Naive thymus-derived CD4-positive, alpha-beta T cell (primary cell): ENCODE results near the gene OSGIN1. TPM values are rescaled to one million over a fixed set of nuclear protein-coding genes. Genes with fewer than 3 reads are reported as not detected.

Experiments
- ATAC-seq: fragments of 150-1000 bp; cut with Tn5 transposase; 2 replicates; pipeline ENCODE4 v1.10.0; 2021; ENCODE audit warnings: mild to moderate bottlenecking, moderate library complexity
- CTCF ChIA-PET: fragments of 350-600 bp; sonication (Branson Sonifier 250); formaldehyde crosslinking; loops from one replicate; lab custom pipeline; 2021; ENCODE audit warnings: antibody characterized with exemption; lab: Charles Lee
- POLR2A ChIA-PET: fragments of 350-600 bp; sonication (Branson Sonifier 250); formaldehyde crosslinking; loops from one replicate; lab custom pipeline; 2021; ENCODE audit warnings: antibody characterized with exemption, inconsistent platforms; lab: Charles Lee
- DNase-seq, 9 donors: peaks; one replicate each; pipeline versions ENCODE4 v3.0.0 to v3.0.0-alpha.2; 2020 to 2022; ENCODE audit warnings: mixed read lengths in 1 of 9
- H3K27ac ChIP-seq: one replicate; pipeline ENCODE4 v1.7.0; 2013; ENCODE audit warnings: mild to moderate bottlenecking, low read depth, low read length, moderate library complexity
- H3K27me3 ChIP-seq, 2 donors: one replicate each; pipeline ENCODE4 v1.7.0; 2013; ENCODE audit warnings: low read length in 2 of 2, mild to moderate bottlenecking in 2 of 2, moderate library complexity in 2 of 2; ENCODE audit not compliant: control insufficient read depth in 2 of 2, insufficient read depth in 2 of 2
- H3K36me3 ChIP-seq, 3 experiments: 1 replicate in 2 of 3; 2 replicates in 1 of 3; pipeline ENCODE4 v1.7.0; 2013; ENCODE audit warnings: low read length in 3 of 3, mild to moderate bottlenecking in 3 of 3, moderate library complexity in 1 of 3; ENCODE audit not compliant: insufficient read depth in 3 of 3, control insufficient read depth in 2 of 3
- H3K4me1 ChIP-seq, 2 donors: one replicate each; pipeline ENCODE4 v1.7.0; 2013; ENCODE audit warnings: low read length in 2 of 2, mild to moderate bottlenecking in 2 of 2, moderate library complexity in 1 of 2; ENCODE audit not compliant: control insufficient read depth in 2 of 2, insufficient read depth in 2 of 2
- H3K4me3 ChIP-seq: 2 replicates; pipeline ENCODE4 v1.7.0; 2013; ENCODE audit warnings: mild to moderate bottlenecking, low read length
- H3K9me3 ChIP-seq, 3 experiments: 1 replicate in 2 of 3; 2 replicates in 1 of 3; pipeline ENCODE4 v1.7.0; 2013; ENCODE audit warnings: low read length in 3 of 3; ENCODE audit not compliant: control insufficient read depth in 2 of 3
- H3K27ac Mint-ChIP-seq, 9 donors: one replicate each; pipeline ENCODE4 v1.8.0; 2020 to 2022; ENCODE audit warnings: mixed read lengths in 9 of 9, mild to moderate bottlenecking in 8 of 9, moderate library complexity in 5 of 9, inconsistent platforms in 2 of 9
- H3K27me3 Mint-ChIP-seq, 5 donors: one replicate each; pipeline ENCODE4 v1.8.0; 2021 to 2022; ENCODE audit warnings: mixed read lengths in 5 of 5, mild to moderate bottlenecking in 1 of 5
- H3K36me3 Mint-ChIP-seq, 5 donors: one replicate each; pipeline ENCODE4 v1.8.0; 2020 to 2022; ENCODE audit warnings: mixed read lengths in 5 of 5, mild to moderate bottlenecking in 3 of 5, inconsistent platforms in 1 of 5
- H3K4me1 Mint-ChIP-seq, 7 donors: one replicate each; pipeline ENCODE4 v1.8.0; 2020 to 2022; ENCODE audit warnings: mixed read lengths in 7 of 7, mild to moderate bottlenecking in 3 of 7, inconsistent platforms in 1 of 7
- H3K4me3 Mint-ChIP-seq, 10 donors: one replicate each; pipeline ENCODE4 v1.8.0; 2020 to 2022; ENCODE audit warnings: mild to moderate bottlenecking in 10 of 10, mixed read lengths in 10 of 10, moderate library complexity in 6 of 10, inconsistent platforms in 2 of 10
- H3K9me3 Mint-ChIP-seq, 11 donors: one replicate each; pipeline ENCODE4 v1.8.0; 2020 to 2022; ENCODE audit warnings: mixed read lengths in 11 of 11, mild to moderate bottlenecking in 4 of 11, inconsistent platforms in 1 of 11, moderate library complexity in 1 of 11
- intact Hi-C, 2 donors: fragments of 100-400 bp; cut with micrococcal nuclease; formaldehyde crosslinking; loops; one replicate each; pipeline ENCODE4 v1.15.1; 2023
- polyA plus RNA-seq, 2 donors: library from polyadenylated mRNA; unstranded; fragments of 300-500 nt; fragmentation: Illumina TruSeq; gene quantifications; one replicate each; pipeline ENCODE4 v1.2.3, GENCODE V29; 2021
- total RNA-seq, 6 experiments: library from RNA in 5 of 6; stranded (reverse) in 5 of 6; gene quantifications; 1 replicate in 5 of 6; 2 replicates in 1 of 6; pipeline ENCODE4 v1.2.3 and lab custom pipeline; 2021 to 2026

The OSGIN1 gene
- total and polyA plus RNA-seq, 7 experiments from 2014 or later, result 0.34 to 8.4 (median 1.1) TPM; not detected in 1

GRCh38 chr16:83951544-83951943, 1.5 kb upstream of the OSGIN1 start:
- ATAC-seq (no peak), DNase-seq (no peak)
- Histone ChIP-seq H3K4me3 (no peak overlapping the region), H3K36me3 (no peaks in the 10 kb centered on the region), H3K9me3 (no peaks in the 10 kb centered on the region), H3K27me3 (peaks cover 0 to 6% of the 10 kb centered on the region in 2 donors), H3K4me1 (peaks cover 0 to 14% of the 10 kb centered on the region in 2 donors), H3K27ac (no peak overlapping the region)
- intact Hi-C loops, result loop anchor here (5.0 to 10.0 kb wide), 2 partner anchors 113 to 124 kb away; no protein-coding TSS in a partner anchor
- Mint-ChIP-seq H3K36me3 (no peaks in the 10 kb centered on the region), H3K27ac (peak overlapping the region in 1 of 9 donors; percentile 30), H3K27me3 (peaks cover 7 to 34% (median 17%) of the 10 kb centered on the region in 5 donors), H3K4me1 (peaks cover 0 to 12% (median 9%) of the 10 kb centered on the region in 7 donors), H3K9me3 (no peaks in the 10 kb centered on the region), H3K4me3 (no peak overlapping the region)
- POLR2A ChIA-PET, result no interaction called here
- CTCF ChIA-PET, result no interaction called here

DNA sequence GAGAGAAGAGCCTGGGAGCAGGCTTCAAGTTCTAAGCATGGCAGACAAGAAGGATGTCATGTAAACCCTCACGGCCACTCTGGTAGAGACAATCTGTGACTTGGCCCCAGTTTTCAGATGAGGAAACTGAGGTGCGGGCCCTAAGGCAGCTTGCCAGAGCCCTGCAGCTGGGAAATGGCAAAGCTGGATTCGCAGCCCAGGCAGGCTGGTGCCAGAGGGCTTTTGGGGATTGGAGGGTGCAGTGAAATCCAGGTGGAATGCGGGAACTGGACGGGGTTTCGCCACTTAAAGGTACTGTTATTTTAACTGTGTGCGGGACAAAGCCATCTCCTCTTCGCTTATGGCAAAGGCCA, 477 bp upstream of the OSGIN1 start:
- Histone ChIP-seq H3K27me3 (peaks cover 0 to 6% of the 10 kb centered on the region in 2 donors), H3K4me1 (peaks cover 0 to 14% of the 10 kb centered on the region in 2 donors), H3K4me3 (no peak overlapping the region), H3K9me3 (no peaks in the 10 kb centered on the region), H3K36me3 (no peaks in the 10 kb centered on the region), H3K27ac (no peak overlapping the region)
- DNase-seq, result no peak
- intact Hi-C loops, result loop anchor here (2.0 to 10.0 kb wide), 3 partner anchors 112 to 234 kb away; partner anchors contain the start of gene TAF1C (in 1 of the 2)
- peaks cover 7 to 36% (median 17%) of the 10 kb centered on the region in 5 donors for H3K27me3 Mint-ChIP-seq
- peak overlapping the region in 2 of 10 donors; percentile 68 to 86 for H3K4me3 Mint-ChIP-seq
- no peak overlapping the region for H3K27ac Mint-ChIP-seq
- H3K36me3 Mint-ChIP-seq, result no peaks in the 10 kb centered on the region
- CTCF ChIA-PET, result no interaction called here
- ATAC-seq, result no peak
- no peaks in the 10 kb centered on the region for H3K9me3 Mint-ChIP-seq
- POLR2A ChIA-PET, result no interaction called here
- H3K4me1 Mint-ChIP-seq, result peaks cover 0 to 12% (median 9%) of the 10 kb centered on the region in 7 donors

DNA sequence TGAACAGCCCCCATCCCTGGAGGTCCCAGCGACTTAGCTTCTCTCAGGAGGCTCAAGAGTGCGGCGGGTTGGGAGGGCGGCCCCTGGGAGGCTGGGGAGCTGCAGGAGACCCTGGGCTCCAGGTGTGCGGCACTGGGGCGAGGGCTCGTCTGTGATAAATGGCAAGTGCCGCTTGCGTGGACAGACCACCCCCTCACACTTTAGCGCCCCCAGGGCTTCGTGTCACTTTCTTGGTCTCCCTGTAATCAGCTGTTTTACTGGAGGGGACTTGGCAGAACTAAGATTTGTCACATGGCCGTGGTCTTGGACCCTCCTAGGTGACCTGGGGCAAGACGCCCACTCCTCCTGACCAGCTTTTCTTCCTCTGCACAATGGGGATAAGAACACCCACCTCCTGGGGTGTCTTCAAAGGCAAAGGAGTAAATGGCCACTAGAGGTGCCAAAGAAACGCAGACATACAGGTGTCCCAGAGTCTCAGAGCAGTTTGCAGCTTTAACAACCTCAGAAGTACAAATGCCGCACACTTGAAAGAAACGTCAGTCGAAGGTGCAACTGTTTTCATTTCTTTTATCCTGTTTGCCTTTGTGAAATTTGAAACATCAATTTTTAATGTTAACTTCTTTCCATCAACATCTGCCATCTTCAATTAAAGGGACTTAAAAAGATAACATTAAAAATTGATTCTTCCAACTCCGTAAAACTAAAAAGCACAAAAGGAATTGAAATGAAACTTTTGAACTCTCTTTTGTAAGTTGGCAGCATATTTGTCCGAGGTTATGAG, 946 bp downstream of the OSGIN1 start:
- DNase-seq (peak in 3 of 9 donors; percentile 14 to 23 (median 19)), ATAC-seq (peak; percentile 33)
- intact Hi-C loops, result loop anchor here (2.0 to 10.0 kb wide), 3 partner anchors 111 to 233 kb away; partner anchors contain the start of gene TAF1C (in 1 of the 2)
- H3K9me3 Mint-ChIP-seq, result no peaks in the 10 kb centered on the region
- ChIA-PET POLR2A (no interaction called here), CTCF (interaction anchor here (0.6 kb wide), 1 partner anchor 218 kb away, joined by 3 read pairs; no protein-coding TSS in a partner anchor)
- H3K4me3 Mint-ChIP-seq, result peak overlapping the region in 9 of 10 donors; percentile 45 to 86 (median 53)
- H3K9me3 ChIP-seq, result no peaks in the 10 kb centered on the region
- H3K36me3 Mint-ChIP-seq, result no peaks in the 10 kb centered on the region
- peaks cover 0 to 14% of the 10 kb centered on the region in 2 donors for H3K4me1 ChIP-seq
- H3K27me3 ChIP-seq, result peaks cover 0 to 6% of the 10 kb centered on the region in 2 donors
- no peak overlapping the region for H3K4me3 ChIP-seq
- peaks cover 0 to 12% (median 9%) of the 10 kb centered on the region in 7 donors for H3K4me1 Mint-ChIP-seq
- no peaks in the 10 kb centered on the region for H3K36me3 ChIP-seq
- H3K27ac Mint-ChIP-seq, result no peak overlapping the region
- H3K27me3 Mint-ChIP-seq, result peaks cover 7 to 36% (median 17%) of the 10 kb centered on the region in 5 donors
- no peak overlapping the region for H3K27ac ChIP-seq

DNA sequence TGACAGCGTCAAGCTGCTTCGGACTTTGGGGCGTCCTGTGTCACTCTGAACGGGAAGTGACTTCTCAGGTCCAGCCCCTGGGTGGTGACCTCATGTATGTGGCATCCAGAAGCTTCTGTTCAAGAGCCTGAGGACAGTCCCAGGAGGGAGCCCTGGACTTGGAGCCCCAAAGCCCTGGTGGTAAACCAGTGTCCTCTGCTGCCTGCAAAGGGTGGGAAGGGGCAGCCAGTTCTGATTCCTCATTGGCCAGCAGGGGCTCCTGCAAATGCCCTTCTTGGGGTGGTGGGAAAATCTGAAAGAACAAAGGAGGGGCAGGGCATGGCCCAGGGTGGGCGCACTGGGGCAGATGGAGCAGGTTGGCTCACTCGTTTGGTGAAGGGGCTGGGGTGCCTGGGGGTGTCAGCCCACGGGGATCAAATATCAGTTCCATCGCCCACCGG, 1.6 kb downstream of the OSGIN1 start:
- no peak overlapping the region for H3K27ac ChIP-seq
- peaks cover 0 to 12% (median 9%) of the 10 kb centered on the region in 7 donors for H3K4me1 Mint-ChIP-seq

DNA sequence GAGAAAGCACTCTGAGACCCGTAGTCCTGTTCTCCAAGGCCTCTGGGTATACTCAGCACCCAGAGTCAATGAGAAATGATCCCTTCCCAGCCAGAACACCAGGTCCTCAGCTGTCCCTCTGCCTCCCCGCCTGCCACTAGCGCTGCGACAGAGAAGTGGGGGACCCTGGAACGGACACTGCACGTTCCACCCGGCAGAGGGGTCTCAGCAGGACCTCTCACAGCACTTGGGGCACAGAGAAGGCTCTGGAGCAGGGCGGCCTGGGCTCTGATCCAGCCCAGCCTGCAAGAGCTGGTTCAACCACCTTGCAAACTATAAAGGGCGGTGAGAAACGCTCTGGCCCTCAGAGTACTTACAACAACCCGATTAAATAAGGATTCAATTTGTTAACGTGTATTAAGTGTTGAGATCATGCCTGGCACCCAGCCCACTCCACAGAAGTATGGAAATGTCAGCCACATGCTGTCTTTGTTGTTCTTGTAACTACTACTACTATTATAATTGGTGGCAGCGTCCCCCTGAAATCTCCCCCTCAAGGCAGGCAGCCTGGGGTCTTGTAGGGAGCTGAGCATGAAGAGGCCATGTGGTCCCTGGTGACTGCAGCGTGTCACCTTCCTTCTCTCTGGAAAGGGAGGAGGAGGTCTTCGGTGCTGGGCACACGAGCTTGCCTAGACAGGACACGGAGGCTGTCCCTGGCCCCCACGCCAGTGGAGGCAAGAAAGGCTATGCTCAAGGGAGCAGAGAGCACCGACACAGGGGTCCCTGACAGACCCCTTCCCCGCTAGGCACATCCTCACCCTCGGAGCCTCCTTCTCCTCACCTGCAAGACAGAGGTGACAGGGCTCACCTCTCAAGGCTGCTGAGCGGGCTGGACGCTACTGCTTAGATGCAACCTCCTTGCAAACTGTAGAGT, 2.4 kb downstream of the OSGIN1 start:
- no peak overlapping the region for H3K27ac Mint-ChIP-seq
- ATAC-seq (no peak), DNase-seq (no peak)
- H3K4me3 Mint-ChIP-seq, result no peak overlapping the region
- peaks cover 0 to 14% of the 10 kb centered on the region in 2 donors for H3K4me1 ChIP-seq
- H3K36me3 Mint-ChIP-seq, result peaks cover 0 to 8% (median 0%) of the 10 kb centered on the region in 5 donors
- H3K4me1 Mint-ChIP-seq, result peaks cover 0 to 12% (median 9%) of the 10 kb centered on the region in 7 donors
- H3K9me3 ChIP-seq, result no peaks in the 10 kb centered on the region
- H3K27me3 Mint-ChIP-seq, result peaks cover 7 to 36% (median 17%) of the 10 kb centered on the region in 5 donors
- no peak overlapping the region for H3K27ac ChIP-seq
- no peak overlapping the region for H3K4me3 ChIP-seq
- no peaks in the 10 kb centered on the region for H3K36me3 ChIP-seq
- intact Hi-C loops, result loop anchor here (1.0 to 10.0 kb wide), 4 partner anchors 109 to 551 kb away; no protein-coding TSS in a partner anchor
- ChIA-PET CTCF (interaction anchor here (0.6 to 1.2 kb wide), 2 partner anchors 8 to 302 kb away, joined by 3 read pairs; no protein-coding TSS in a partner anchor), POLR2A (no interaction called here)
- H3K27me3 ChIP-seq, result peaks cover 0 to 6% of the 10 kb centered on the region in 2 donors
- H3K9me3 Mint-ChIP-seq, result no peaks in the 10 kb centered on the region

More for the DNA sequence above, 1.6 kb downstream of the OSGIN1 start:
- Mint-ChIP-seq H3K36me3 (peaks cover 0 to 4% (median 0%) of the 10 kb centered on the region in 5 donors), H3K27me3 (peaks cover 7 to 36% (median 17%) of the 10 kb centered on the region in 5 donors), H3K4me3 (peak overlapping the region in 5 of 10 donors; percentile 23 to 68 (median 52)), H3K27ac (no peak overlapping the region), H3K9me3 (no peaks in the 10 kb centered on the region)
- intact Hi-C loops, result loop anchor here (5.0 to 10.0 kb wide), 2 partner anchors 110 to 127 kb away; no protein-coding TSS in a partner anchor
- peaks cover 0 to 6% of the 10 kb centered on the region in 2 donors for H3K27me3 ChIP-seq
- no peaks in the 10 kb centered on the region for H3K36me3 ChIP-seq
- ChIA-PET POLR2A (no interaction called here), CTCF (no interaction called here)
- H3K9me3 ChIP-seq, result no peaks in the 10 kb centered on the region
- peaks cover 0 to 14% of the 10 kb centered on the region in 2 donors for H3K4me1 ChIP-seq
- ATAC-seq (peak; percentile 45), DNase-seq (no peak)
- no peak overlapping the region for H3K4me3 ChIP-seq
